HG03060 (cell line): Measurements from ENCODE around the gene FBXW12.

ENCODE experiments used
- ATAC-seq: cut with Tn5 transposase; IDR thresholded peaks from one replicate; pipeline ENCODE4 v1.9.1; 2021; ENCODE audit warnings: low read depth, moderate number of reproducible peaks; ENCODE audit not compliant: unreplicated experiment

Gene FBXW12

DNA sequence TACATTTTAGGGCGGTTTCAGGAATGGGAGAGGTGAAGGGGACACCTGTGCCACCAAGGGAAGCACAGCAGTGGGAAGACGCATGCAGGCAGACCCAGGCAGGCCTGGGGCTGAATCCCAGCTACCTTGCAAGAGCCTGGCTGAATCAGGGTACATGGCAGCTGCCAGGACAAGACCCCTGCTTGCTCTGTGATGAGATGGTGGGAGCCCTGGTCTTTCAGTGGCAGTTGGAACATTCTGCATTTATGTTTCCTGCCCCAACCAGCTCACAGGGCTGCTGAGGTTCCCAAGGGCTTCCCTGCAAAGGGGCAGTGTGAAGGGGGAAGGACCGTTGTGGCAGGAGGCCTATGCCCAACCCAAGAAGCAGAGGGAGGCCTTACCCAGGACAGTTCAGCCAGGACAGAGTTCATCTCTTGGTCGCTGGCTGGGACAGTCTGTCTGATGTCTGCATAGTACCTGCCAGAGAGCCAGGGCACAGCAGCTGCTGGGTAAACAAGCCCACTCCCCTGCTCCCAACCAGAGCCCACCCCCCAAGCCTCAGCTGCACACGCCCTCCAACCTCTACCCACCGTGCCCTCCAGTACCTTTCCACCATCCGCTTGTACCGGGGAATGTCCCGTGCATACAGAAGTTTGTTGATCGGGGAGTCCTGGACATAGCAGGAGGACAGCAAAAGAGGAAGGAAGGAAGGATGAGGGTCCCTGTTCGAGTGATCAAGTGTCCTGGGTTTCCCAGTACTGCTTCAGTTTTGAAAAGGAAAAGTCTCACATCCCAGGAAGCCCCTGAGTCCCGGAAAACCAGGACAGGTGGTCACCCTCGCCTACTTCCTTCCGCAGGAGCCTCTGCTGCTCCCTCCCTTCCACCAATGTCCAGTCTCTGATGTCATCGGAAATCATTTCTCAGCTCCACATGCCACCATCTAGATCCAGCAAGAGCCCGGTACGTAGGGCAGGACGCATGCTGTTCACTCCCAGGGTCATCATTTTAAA lies 34.7 kb downstream of the FBXW12 start:
- no peak for ATAC-seq

DNA sequence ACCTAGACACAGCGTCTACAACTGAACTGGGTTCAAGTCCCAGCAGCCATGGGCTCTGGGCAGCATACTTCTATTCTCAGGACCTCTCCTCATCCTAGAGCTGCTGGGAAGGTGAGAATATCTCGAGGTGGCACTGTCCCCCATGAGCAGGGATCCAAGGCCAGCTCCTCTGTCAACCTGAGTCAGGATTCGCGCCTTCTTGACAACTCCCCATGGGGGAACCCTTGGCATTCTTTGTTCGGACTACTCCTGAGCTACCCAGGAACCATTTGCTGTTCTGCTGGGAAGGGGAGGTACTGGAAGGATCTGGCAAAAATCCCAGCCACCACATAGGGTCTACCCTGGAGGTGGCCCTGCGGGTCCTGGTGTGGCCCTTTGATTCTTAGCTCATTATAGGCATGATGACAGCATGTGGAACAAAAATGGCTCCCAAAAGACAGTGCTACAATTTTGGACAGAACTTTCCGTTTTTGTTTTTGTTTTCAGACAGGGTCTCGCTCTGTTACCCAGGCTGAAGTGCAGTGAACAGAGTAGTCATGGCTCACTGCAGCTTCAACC lies 35.6 kb downstream of the FBXW12 start:
- ATAC-seq, result no peak

DNA sequence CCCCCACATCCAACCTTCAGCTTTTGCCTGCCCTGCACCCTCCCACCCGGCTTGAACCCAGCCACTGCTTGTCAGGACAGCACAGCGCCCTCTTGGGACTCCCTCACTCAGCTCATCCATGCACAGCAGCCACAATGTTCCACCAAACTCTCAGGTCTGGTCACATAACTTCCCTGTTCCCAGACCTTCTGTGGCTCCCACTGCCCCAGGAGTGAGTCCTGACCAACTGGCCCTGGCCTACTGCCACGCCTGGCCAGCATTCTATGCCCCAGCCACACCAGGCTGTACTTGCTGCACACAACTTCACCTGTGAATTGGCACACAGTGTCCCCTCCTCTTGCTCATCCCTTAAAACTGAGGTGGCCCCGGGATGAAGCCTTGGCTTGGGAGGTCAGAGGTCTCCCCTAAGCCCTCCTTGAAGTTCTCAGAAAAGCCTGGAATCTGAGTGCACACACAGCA lies 36.8 kb downstream of the FBXW12 start:
- no peak for ATAC-seq

DNA sequence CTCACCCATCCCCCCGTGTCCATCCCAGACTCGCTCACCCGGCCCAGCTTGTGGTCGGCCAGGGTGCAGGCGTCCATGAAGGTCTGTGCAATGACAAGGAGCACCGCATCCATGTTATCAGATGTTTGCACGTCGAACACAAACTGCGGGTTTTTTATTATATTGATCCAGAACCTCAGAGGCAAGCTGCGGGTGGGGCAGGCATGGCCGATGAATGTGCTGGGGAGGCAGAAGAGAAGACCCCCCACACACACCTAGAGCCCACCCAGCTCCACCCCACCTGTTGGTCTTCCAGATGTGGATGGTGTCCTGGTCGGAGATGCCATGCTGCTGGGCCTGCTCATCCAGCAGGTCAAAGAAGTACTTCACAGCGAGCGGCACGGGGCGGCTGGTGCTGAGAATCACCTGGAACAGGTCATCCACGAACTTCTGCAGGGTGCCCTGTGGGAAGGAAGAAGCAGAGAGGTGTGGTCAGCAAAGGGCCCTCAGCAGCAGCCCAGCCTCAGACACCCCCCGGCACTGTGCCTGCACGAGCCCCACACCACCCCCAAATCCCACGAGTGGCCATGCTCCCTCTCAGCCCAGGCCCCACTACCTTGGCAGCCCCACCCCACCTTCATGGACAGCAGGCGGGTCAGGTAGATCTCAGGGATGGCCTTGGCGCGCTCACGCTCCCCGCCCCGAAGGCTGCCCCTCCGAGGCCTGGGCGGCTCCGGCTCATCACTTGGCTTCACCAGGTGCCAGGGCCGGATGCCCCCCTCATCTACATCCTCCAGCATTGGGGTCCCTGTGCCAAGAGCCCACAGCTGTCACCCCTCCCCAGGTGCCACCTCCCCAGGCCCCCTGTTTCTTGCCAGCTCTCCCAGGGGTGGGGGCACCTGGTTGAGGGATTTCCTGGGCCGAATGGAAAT lies 37.5 kb downstream of the FBXW12 start:
- ATAC-seq, result no peak

DNA sequence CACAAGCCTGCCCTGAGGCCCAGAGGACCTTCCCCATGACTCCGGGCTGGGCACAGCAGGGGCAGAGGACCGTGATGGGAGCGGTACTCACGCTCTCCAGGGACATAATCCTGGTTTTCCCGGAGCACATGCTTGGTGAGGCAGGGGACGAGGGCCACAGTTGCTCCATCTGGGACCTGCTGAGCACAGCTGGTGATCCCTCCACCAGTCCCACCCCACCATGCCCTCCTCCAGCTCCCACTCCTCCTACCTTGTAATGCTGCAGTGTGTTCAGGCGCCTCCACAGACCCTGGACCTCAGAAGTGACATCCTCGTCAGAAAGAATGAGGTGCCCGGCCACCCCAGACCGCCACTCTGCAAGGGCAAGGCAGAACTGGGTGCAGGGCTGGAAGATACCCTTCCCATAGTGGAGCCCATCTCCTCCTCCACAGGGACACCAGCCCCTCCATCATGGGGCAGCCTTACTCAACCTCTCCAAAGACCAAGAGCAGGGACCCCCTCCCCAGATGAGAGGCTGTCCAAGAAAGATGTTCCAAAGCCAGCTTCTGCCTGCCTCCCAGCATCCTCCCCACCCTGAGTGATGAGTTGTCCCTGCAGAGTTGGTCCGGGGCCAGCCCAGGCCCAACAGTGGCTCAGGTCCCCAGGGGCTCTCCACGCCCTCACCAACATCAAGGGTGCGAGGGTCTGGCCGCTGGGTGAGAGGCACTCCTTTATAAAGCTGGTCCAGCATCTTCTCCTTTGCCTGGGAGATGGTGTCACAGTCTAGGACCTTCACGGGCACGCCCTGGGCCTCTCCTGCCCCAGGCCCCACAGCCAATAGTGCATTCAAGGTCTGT lies 38.4 kb downstream of the FBXW12 start:
- ATAC-seq, result no peak

DNA sequence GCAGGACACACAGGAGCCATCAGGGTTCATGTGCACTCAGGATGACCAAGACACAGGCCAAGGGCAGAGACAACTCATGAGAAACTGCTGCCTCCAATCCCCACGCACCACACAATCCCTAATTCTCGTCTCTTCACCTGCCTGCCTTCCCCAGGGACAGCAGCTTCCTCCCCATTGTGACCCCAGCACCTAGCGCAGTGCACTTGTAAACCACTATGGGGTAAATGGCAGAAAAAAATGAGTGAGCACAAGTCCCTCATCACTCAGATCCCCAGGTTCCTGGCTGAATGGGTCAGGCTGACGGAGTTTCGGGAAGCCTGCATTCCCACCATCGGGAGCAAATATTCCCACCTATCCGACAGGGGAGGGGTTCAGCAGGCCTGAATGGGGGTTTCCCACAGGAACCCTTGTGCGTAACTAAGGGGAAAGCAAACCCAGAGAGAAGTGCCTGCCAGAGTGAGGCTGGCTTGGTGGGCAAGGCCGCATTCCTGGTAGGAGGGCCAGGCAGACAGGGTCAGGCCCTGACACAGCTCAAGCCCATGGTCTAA lies 39.1 kb downstream of the FBXW12 start:
- ATAC-seq, result no peak

DNA sequence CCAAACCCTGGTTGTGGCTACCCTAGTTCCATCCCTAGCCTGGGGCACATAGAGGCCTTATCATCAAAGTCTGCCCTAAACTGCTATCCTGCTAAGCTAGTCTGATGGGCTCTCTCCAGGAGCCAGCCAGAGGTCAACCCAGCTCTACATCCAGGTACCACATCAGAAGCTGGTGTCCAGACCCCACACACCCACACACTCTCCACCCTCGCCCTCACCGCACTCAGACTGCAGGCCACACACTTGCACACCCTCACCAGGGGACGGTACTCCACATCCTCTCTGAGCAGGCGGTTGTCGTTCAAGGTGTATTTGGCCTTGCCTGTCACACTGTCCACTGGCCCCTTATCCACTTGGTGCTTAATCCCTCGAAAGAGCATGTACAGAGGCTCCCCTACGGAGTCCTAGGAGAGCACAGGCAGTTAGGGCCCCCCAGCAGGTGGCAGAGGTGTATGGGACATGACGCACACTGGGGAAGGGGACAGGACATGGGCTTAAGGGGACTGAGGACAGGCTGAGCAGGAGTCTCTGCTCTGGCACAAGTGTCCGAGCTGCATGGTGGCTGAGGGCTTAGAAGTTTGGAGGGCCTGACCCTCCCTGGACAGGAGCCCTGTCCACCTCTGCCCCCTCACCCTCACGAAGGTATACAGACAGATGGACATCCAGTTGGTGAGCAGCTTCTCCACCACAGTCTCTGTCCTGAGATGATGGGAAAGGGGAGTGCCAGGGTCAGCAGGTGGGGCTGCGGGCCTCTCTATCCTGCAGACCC lies 39.8 kb downstream of the FBXW12 start:
- no peak for ATAC-seq

DNA sequence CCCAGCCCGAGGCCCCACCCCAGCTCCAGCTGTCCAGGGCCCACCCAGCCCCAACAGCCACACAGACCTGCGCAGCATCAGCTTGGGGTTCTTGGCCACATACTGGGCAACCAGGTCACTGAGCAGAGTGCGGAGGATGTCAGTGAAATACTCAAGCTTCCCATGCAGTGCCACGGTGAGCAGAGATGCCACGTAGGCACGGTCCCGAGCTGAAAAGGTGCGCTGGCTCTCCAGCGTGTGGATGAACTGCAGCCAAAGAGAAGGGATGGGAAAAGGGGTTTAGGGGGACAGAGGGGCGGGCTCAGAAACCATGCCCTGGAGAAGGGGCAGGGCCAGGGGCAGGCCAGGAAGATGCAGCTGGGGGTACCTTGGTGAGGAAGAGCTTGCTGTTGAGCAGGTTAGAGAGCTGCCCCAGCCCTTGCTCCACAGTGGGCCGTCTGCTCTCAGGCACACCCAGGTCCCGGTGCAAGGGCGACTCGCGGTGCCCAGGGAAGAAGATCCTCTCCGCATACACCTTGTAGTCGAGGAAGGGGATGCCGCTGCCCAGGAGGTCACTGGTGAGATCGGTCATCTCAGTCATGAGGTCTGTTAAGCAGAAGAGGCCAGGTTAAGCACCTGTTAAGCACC lies 40.5 kb downstream of the FBXW12 start:
- no peak for ATAC-seq

DNA sequence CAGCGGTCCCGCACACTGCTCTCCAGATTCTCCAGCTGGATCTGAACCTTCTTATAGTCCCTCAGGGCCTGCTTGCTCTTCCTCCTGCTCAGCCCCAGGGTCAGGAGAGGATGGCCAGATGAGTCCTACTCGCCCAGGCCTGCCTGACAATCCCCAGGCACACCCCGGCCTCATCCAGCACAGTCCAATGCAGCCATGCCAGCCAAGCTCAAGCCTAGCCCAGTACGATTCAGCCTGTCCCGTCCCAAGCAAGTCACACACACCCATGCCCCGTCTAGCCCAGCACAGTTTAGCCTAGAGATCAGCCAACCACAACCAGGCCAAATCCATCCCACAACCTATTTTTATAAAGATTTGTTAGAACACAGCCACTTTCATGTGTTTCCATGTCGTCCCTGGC lies 41.1 kb downstream of the FBXW12 start:
- no peak for ATAC-seq

DNA sequence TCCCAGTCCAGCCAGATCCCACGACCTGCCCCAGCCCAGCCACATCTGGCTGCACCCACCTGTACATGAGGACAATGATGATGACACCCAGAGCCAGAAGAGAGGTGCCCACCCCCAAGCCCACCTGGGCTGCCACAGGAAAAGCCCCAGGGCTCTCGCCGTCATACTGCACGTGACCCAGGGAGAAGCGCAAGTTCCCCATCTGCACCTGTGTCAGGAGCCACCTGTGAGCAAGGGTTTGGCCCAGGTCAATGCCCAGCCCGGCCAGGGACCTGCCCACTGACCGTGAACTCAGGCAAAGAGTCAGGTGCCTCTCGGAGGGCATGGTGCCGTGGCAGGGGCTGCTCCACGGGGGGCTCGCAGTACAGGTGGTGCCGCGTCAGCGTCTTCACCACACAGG lies 41.6 kb downstream of the FBXW12 start:
- ATAC-seq, result no peak

DNA sequence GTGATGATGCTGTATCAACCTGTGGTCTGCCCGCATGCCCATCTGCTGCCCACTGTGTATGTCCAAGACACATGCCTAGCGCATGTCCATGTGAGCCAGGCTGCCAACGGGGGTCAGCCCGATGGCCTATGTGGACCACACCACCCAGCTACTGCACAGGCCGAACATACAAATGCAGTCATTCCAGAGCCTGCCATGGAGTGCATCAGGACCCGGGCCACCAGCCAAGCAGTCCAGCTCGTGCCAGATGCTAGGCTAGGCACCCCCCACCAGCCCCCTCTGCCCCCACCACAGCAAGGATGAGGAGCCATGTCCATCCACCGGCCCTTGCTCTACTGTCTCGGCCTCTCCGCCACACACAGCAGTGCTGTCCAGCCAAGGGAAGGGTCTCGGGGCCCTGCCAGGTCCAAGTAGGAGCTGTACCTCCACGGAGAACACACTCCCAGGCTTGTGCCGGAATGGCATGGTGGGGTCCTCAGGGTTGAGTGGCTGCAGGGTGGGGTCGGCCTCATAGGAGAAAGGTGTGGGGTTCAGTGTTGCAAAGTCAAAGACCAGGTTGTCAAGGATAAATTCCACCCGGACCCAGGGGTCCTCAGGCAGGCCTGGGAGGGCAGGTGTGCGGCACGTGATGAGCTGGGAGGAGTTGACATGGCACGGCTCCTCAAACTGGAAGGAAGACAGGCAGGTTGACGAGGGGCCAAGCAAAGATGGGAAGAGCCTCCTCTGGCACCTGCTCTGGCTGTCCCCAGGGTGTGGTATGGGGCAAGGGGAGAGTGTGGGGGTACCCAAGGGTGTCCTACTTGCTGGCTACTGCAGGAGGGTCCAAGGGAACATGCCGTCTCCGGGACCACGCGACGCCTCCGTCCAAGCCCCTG lies 42.6 kb downstream of the FBXW12 start:
- ATAC-seq, result no peak

DNA sequence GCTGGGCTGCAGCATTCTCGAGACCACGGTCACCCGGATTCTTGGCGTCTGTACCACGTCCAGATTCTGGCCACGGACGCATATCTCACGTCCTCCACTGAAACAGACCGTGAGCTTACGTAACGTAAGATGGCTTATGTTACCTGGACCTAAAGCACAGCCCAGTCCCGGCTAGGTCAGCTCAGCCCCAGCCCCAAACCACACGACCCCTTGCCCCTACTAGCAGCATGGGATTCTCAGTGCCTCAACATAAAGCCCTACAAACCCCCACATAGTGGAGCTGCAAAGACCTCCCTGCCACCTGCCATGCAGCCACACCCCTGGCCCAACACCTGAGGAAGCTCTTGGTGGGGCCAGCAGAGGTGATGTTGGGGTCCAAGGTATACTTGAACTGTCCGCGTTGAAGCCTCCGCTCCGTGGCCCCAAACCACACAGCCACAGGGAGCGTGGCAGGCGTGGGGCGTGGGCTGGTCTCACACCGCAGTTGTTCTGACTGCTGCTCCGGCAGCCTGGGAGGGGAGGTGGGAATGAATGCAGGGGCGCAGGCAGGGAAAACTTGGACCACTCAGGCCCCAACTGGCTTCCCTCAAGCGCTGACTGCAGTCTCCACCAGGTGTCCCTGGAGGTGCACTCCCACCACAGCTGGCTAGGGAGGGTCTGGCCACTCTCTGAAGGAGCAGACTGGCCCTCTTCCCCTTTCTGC lies 43.4 kb downstream of the FBXW12 start:
- ATAC-seq, result no peak

DNA sequence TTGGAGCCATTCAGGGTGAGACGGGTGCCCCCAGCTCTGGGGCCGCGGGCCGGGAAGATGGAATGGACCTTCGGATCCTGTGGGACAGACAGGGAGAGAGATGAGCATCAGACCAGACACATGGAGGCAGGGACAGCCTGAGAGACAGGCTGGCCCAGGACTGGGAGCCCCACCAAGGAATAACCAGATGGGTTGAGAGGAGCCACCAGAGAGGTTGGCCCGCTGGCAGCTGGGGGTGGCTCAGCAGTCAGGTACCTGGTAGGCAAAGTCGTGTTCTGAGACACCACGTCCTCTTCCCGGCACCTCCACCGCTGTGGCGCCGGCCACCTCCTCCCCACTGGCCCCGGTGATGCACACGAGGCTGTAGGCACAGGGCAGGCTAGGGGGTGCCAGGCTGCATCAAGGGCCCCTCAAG lies 44.1 kb downstream of the FBXW12 start:
- no peak for ATAC-seq

DNA sequence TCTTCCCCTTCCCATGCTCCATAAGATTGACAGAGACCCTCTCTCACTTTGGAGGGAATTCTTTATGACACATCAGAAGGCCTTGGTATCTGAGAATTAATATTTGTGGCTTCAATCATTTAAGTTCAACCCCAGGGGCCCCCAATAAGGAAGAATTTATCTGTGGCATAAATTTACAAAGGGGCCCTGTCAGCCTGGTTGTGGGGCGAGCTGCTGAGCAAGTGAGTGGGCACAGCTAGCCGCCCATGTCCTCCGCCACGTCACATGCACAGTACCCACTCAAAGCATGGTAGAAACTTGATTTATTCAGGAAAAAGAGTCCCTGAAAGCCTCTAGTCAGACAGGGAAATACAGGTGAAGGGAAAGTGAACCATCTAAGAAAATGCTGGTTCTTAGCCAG lies 44.5 kb downstream of the FBXW12 start:
- no peak for ATAC-seq

DNA sequence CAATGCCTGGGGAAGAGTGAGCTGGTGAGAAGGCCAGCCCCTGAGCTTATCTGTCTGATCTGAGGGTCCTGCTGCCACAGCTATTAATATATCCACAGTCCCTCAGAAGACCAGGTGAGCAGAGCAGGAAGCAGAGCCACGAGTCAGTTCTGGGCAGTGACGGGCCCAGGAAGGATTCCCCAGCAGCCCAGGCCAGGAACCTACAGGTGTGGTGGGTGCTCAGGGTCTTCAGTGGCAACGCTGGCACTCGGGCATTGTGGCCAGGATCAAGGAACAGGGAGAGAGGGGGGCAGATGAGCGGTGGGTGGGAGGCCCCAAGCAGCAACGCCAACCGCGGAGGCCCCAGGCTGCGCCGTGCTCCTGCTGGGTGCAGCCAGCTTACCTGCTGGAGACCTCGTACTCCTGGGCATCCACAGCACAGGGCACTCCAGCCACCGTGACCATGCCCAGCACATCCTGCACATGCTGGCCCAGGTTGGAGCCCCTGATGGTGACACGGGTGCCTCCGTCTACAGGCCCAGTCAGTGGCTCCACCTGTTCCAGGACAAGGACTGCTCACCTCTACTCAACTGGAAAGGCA lies 45.6 kb downstream of the FBXW12 start:
- ATAC-seq, result no peak

DNA sequence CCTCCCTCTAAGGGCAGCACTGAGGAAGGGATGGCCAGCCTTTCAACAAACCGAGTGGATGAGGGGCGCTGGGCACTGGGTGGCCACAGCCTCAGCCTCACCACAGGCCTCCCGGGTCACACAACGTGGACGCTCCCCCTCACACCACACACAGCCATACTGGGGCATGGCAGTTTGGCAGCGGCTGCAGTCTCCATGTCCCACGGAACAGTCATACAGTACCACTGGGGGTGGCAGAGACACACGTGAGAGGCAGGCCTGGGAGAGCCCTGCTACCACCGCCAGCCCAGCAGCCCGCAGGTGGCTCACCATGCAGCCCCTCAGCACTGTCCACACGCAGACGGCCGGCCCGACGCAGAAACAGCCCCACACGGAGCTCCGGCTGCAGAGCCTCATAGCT lies 46.1 kb downstream of the FBXW12 start:
- ATAC-seq, result no peak

DNA sequence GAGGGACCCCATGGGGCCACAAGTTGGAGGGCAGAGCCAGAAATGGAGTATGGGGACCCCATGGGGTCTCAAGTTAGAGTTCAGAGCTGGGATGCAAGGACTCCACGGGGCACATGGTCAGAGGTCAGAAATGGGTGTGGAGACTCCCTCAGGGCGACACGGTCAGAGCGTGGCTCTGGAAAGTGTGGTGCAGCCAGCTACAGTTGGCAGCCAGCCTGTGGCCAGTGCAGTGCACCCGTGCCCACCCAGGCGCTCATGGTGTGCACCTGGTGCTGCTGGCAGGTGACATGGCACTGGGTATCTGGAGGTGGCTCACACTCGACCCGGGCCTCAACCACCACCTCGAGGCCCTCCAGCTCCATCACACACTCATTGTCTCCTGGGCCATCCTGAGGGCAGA lies 46.6 kb downstream of the FBXW12 start:
- no peak for ATAC-seq
